T-helper 2 cell treated with Interferon-gamma antibody and Interleukin-4, amounts not matched to agents 5 μg/mL and 100 μg/mL, for 36 hours (primary cell): ENCODE measurements around the gene CCM2L.

ENCODE experiments used
- DNase-seq: peaks from one replicate; pipeline ENCODE4 v3.0.0; 2021; ENCODE audit warnings: low spot score
- H3K27ac Mint-ChIP-seq: one replicate; pipeline ENCODE4 v1.8.0; 2021; ENCODE audit warnings: mild to moderate bottlenecking, mixed read lengths
- H3K27me3 Mint-ChIP-seq: one replicate; pipeline ENCODE4 v1.8.0; 2021; ENCODE audit warnings: low read depth, mixed read lengths
- H3K36me3 Mint-ChIP-seq: one replicate; pipeline ENCODE4 v1.8.0; 2021; ENCODE audit warnings: low read depth, mixed read lengths
- H3K4me1 Mint-ChIP-seq: one replicate; pipeline ENCODE4 v1.8.0; 2021; ENCODE audit warnings: low read depth, mixed read lengths
- H3K4me3 Mint-ChIP-seq: one replicate; pipeline ENCODE4 v1.8.0; 2022; ENCODE audit warnings: mild to moderate bottlenecking, moderate library complexity, mixed read lengths
- H3K9me3 Mint-ChIP-seq: one replicate; pipeline ENCODE4 v1.8.0; 2021; ENCODE audit warnings: mixed read lengths

Gene CCM2L

DNA sequence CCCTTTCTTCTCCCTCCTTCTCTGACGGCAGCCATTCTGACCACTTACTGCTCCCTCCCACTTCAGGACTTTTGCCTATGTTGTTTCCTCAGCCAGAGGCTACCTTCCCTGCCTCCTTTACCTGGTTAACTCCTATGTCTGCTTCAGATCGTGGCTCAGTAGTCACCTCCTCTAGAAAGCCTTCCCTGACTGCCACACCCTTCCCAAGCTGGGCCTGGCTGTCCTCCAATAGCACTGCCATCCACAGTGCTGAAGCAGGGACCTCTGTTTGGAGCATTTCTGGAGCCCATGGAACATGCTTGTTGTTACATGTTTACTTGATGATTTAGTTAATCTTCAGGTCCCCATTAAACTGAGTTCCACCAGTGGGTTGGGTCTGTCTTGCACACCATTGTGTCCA lies 28.5 kb upstream of the CCM2L start:
- H3K9me3 Mint-ChIP-seq, result no peaks in the 10 kb centered on the region
- no peaks in the 10 kb centered on the region for H3K36me3 Mint-ChIP-seq
- H3K4me1 Mint-ChIP-seq, result no peaks in the 10 kb centered on the region
- H3K27ac Mint-ChIP-seq, result no peak overlapping the region
- no peak overlapping the region for H3K4me3 Mint-ChIP-seq
- DNase-seq, result no peak
- H3K27me3 Mint-ChIP-seq, result no peaks in the 10 kb centered on the region

DNA sequence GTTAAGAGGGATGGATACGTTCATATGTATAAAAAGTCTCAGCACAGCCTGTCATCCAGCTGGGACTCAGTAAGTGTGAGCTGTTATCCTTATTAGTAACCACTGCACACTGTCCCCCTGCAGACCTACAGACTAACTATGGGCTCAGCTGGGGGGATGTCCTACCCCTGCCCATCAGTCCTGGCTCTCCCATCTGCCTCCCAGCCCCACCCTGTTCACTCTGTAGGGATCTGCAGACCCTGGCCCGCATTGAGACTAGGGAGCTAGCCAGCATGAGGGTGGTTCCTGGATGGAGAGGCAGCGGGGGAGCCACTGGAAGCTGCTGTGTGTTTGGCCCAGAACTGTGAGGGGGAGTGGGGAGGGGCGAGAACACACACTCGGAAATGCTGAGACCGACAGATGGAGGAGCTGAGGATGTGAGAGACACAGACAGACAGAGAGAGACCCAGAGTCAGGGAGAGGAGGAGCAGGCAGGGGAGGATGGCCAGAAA lies 25.2 kb upstream of the CCM2L start:
- no peaks in the 10 kb centered on the region for H3K36me3 Mint-ChIP-seq
- no peaks in the 10 kb centered on the region for H3K9me3 Mint-ChIP-seq
- H3K27ac Mint-ChIP-seq, result no peak overlapping the region
- no peak overlapping the region for H3K4me3 Mint-ChIP-seq
- H3K4me1 Mint-ChIP-seq, result no peaks in the 10 kb centered on the region
- DNase-seq, result no peak
- H3K27me3 Mint-ChIP-seq, result no peaks in the 10 kb centered on the region

DNA sequence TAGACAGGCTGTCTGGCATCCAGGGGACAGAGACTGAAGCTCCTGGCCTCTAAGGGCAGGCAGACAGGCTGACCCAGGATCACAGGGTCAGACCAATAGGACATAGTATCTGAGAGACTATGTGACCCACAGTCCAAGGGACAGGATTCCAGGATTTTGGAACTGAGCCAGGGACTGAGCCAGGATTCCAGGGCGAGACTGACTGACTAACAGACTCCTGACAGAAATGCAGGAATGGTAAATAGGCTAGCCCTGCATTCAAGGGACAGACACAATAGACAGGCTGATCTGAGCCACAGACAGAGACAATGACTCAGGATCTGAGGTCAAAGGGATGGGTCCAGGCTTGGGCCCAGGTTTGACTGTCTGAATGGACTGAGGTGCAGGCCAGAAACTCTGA lies 22.5 kb upstream of the CCM2L start:
- no peak for DNase-seq

DNA sequence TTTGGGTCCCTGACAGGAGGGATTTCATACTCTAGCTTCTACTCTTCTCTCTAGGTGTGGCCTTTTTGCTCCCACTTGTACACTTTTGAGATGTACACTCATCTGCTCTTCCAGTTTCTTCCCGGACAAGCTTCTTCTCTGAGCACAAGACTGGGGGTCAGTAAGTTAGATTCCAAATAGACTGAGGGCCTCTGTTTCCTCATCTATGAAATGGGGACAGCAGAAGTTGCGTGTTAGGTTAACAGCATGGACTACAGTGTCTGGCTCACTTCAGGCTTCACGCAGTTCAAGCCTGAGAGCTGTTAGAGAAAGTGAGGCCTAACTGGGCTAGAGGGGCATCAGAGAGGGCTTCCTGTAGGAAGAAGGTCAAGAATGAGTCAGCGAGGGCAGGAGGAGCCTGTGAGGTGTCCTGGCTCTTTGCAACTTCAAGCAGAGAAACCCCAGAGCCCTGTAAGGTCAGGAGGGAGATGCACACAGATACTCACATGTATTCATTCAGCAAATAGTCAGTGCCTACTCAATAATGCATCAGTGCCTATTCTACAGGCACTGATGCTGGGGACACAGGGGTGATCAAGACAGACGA lies 21.7 kb upstream of the CCM2L start:
- H3K27me3 Mint-ChIP-seq, result peaks cover 12% of the 10 kb centered on the region
- H3K4me1 Mint-ChIP-seq, result no peaks in the 10 kb centered on the region
- no peaks in the 10 kb centered on the region for H3K9me3 Mint-ChIP-seq
- DNase-seq, result no peak
- H3K27ac Mint-ChIP-seq, result no peak overlapping the region
- no peak overlapping the region for H3K4me3 Mint-ChIP-seq
- no peaks in the 10 kb centered on the region for H3K36me3 Mint-ChIP-seq

More for the DNA sequence above, 22.5 kb upstream of the CCM2L start:
- Mint-ChIP-seq H3K27ac (no peak overlapping the region), H3K4me3 (no peak overlapping the region), H3K36me3 (no peaks in the 10 kb centered on the region), H3K9me3 (no peaks in the 10 kb centered on the region), H3K4me1 (no peaks in the 10 kb centered on the region), H3K27me3 (peaks cover 4% of the 10 kb centered on the region)

DNA sequence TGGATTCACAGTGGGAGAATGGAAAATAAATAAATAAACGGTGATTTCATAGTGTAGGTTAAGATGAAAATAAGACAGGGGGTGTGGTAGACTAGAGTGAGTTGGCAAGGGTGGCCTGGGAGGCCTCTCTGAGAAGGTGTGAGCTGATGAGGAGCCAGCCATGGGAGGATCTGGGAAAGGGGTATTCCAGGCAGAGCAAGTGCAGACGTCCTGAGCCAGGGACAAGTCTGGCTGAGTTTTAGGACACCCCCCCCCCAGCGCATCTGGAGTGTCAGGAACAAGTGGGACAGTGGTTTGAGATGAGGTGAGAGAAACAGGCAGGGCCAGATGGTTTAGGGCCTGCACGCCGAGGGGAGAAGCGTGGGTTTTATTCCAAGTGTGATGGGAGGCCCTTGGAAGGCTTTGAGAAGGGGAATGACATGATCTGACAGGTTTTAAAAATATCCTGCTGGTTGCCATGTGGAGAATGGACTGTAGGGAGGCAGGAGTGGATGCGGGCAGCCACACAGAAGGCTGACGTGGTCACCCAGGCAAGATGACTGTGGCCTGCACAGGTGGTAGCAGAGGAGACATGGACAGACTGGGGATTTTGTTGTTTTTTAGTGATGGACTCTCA lies 21.1 kb upstream of the CCM2L start:
- DNase-seq, result no peak
- Mint-ChIP-seq H3K4me1 (no peaks in the 10 kb centered on the region), H3K4me3 (no peak overlapping the region), H3K36me3 (no peaks in the 10 kb centered on the region), H3K27ac (no peak overlapping the region), H3K27me3 (peaks cover 17% of the 10 kb centered on the region), H3K9me3 (no peaks in the 10 kb centered on the region)

DNA sequence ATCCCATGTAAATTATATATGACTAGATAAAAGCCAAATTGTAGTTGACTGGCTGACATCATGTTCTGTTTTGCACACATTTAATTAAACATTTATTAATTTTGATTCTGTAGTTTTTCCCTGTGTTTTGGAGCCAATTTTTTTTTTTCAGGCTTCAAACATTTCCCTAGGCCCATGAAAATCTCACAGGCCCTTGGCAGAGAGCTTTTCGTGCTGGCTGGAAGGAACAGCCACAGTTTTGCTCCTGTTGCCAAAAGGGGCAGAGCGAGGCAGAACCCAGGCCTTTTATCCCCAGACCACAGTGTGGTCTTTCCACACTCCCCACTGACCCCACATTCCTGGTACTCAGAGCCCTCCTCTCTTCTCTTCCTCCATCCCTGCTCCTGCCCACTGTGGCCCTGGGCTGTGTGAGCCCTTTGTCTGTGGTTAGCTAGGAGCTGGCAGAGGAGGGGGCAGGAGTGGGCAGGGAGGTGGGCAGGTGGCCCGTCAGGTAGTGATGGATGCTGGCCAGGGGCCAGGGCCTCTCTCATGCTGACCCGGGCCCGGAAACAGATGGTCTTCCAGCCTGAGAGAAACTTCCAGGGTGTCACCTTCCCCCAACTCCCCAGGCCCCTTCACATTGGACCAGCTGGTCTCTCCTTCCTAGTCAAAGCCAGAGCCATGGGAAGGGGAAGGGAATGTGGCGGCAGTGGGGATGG lies 19.4 kb upstream of the CCM2L start:
- Mint-ChIP-seq H3K36me3 (no peaks in the 10 kb centered on the region), H3K4me1 (no peaks in the 10 kb centered on the region), H3K9me3 (no peaks in the 10 kb centered on the region), H3K4me3 (no peak overlapping the region), H3K27me3 (peaks cover 28% of the 10 kb centered on the region), H3K27ac (no peak overlapping the region)
- DNase-seq, result no peak

DNA sequence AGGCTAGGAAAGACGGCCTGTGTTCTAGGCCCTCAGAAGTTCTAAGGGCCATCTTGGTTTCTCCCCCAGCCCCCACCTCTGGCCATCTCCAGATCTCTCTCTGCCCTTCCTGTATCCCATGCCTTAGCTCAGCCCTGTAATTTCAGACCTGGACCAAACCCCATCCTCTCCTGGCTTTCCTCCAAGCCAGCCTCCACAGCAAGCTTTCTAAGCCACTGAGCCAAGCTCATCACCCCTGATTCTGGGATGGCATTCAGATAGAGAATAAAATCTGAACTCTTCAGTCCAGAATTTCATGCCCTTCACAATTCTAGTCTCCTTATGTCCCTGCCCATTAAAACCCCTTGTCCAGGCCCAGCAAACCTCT lies 18.9 kb upstream of the CCM2L start:
- Mint-ChIP-seq H3K27me3 (peaks cover 31% of the 10 kb centered on the region), H3K4me3 (no peak overlapping the region), H3K9me3 (no peaks in the 10 kb centered on the region), H3K4me1 (no peaks in the 10 kb centered on the region), H3K27ac (no peak overlapping the region), H3K36me3 (no peaks in the 10 kb centered on the region)
- no peak for DNase-seq

DNA sequence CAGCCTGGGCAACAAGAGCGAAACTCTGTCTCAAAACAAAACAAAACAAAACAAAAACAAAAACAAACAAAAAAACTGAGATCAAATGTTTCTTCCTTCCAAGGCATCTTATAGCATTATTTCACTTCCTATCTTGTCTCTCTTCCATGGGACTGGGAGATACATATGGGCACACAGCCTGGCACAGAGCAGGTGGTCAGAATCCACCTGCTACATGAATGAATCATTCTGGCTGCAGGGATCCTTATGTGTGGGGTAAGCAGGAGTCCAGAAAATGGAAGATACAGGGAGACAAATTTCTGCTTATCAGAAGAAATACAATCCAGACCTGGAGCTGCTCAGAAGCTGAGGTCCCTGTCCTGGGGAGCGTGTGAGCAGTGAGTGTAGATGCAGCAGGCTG lies 18.2 kb upstream of the CCM2L start:
- Mint-ChIP-seq H3K27me3 (peaks cover 36% of the 10 kb centered on the region), H3K36me3 (no peaks in the 10 kb centered on the region), H3K27ac (no peak overlapping the region), H3K4me1 (no peaks in the 10 kb centered on the region), H3K4me3 (no peak overlapping the region), H3K9me3 (no peaks in the 10 kb centered on the region)
- DNase-seq, result no peak

DNA sequence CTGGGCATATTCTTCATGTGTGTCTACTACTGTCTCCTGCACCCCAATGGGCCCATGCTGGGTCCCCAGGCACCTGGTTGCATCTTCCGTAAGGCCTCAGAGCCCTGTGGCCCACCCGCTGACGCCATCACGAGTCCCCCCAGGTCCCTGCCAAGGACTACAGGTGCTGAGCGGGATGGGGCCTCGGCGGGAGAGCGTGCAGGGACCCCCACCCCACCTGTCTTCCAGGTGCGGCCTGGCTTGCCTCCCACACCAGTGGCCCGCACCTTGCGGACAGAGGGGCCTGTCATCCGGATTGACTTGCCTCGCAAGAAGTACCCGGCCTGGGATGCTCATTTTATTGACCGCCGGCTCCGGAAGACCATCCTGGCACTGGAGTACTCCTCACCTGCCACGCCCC lies 13.2 kb upstream of the CCM2L start:
- peaks cover 36% of the 10 kb centered on the region for H3K27me3 Mint-ChIP-seq

DNA sequence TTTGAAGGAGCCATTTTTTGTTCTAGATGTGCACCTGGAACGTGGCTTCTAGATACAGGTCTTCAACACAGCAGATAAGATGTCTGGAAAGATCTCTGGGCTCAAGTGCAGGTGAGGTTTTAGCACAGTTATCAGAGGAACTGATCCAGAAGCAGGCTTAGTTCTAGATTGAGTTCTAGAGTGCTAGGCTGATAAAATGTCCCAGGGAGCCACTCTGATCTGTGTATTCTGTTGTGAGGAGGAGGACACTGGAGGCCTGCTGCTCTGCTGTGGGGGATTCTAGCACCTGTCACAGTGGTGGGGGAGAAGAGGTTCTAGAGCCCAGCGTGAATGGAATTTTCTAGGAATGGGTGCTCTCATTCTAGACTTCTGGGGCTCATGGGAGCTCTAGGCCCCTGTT lies 12.0 kb upstream of the CCM2L start:
- no peak overlapping the region for H3K27ac Mint-ChIP-seq
- H3K9me3 Mint-ChIP-seq, result no peaks in the 10 kb centered on the region
- no peaks in the 10 kb centered on the region for H3K36me3 Mint-ChIP-seq
- H3K4me3 Mint-ChIP-seq, result no peak overlapping the region
- no peaks in the 10 kb centered on the region for H3K4me1 Mint-ChIP-seq
- H3K27me3 Mint-ChIP-seq, result peaks cover 27% of the 10 kb centered on the region
- no peak for DNase-seq

More for the DNA sequence above, 13.2 kb upstream of the CCM2L start:
- Mint-ChIP-seq H3K9me3 (no peaks in the 10 kb centered on the region), H3K4me1 (no peaks in the 10 kb centered on the region), H3K4me3 (no peak overlapping the region), H3K27ac (no peak overlapping the region), H3K36me3 (no peaks in the 10 kb centered on the region)
- no peak for DNase-seq

DNA sequence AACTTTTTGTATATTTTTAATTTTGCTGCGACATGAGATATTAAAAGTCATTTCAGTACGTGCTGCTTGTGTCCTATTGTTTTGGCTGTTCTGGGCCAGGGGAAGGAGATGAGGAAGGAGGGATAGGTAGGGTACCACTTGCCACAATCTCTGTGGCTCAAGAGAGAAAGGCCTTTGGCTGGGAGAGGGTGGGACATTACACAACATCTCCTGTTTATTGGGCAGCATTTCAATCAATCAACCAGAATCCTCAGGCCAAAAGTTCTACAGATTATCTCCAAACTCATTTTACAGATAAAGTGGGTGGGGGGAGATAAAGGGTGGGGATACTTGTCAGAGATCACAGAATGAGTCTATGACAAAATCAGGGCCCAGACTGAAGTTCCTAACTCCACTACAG lies 6.9 kb upstream of the CCM2L start:
- H3K27me3 Mint-ChIP-seq, result no peaks in the 10 kb centered on the region
- peaks cover 2% of the 10 kb centered on the region for H3K4me1 Mint-ChIP-seq
- H3K27ac Mint-ChIP-seq, result no peak overlapping the region
- no peak overlapping the region for H3K4me3 Mint-ChIP-seq
- H3K9me3 Mint-ChIP-seq, result no peaks in the 10 kb centered on the region
- DNase-seq, result no peak
- no peaks in the 10 kb centered on the region for H3K36me3 Mint-ChIP-seq

DNA sequence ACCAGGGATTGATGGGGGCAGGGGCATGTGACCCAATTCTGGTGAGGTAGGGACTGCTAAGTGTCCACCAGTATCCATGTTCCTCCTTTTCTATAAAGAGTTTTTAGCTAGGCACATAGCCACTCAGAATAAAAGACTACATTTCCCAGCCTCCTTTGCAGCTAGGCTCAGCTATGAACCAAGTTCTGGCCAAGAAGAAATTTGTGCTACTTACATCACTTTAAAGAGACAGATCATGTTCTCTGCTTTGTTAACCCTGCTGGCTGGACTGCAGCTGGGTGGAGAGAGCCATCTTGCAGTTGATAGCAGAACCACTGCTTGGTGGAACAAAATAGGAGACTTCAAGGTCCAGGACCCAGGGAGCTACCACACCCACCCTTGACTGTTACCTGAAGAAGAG lies 5.3 kb upstream of the CCM2L start:
- H3K4me3 Mint-ChIP-seq, result no peak overlapping the region
- no peaks in the 10 kb centered on the region for H3K27me3 Mint-ChIP-seq
- peaks cover 3% of the 10 kb centered on the region for H3K4me1 Mint-ChIP-seq
- H3K36me3 Mint-ChIP-seq, result no peaks in the 10 kb centered on the region
- H3K27ac Mint-ChIP-seq, result no peak overlapping the region
- no peak for DNase-seq
- no peaks in the 10 kb centered on the region for H3K9me3 Mint-ChIP-seq

DNA sequence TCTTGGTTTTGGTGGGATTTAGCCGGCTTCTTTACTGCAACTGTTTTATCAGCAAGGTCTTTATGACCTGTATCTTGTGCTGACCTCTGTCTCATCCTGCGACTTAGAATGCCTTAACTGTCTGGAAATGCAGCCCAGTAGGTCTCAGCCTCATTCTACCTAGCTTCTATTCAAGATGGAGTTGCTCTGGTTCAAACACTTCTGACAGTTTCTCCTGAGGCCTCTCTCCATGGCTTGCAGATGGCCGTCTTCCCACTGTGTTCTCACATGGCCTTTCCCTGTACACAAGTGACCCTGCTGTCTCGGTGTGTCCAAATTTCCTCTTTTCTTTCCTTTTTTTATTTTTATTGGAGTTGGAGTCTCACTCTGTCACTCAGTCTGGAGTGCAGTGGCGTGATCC lies 4.2 kb upstream of the CCM2L start:
- Mint-ChIP-seq H3K27me3 (no peaks in the 10 kb centered on the region), H3K36me3 (no peaks in the 10 kb centered on the region), H3K9me3 (no peaks in the 10 kb centered on the region), H3K27ac (no peak overlapping the region), H3K4me3 (no peak overlapping the region), H3K4me1 (peaks cover 3% of the 10 kb centered on the region)
- no peak for DNase-seq

DNA sequence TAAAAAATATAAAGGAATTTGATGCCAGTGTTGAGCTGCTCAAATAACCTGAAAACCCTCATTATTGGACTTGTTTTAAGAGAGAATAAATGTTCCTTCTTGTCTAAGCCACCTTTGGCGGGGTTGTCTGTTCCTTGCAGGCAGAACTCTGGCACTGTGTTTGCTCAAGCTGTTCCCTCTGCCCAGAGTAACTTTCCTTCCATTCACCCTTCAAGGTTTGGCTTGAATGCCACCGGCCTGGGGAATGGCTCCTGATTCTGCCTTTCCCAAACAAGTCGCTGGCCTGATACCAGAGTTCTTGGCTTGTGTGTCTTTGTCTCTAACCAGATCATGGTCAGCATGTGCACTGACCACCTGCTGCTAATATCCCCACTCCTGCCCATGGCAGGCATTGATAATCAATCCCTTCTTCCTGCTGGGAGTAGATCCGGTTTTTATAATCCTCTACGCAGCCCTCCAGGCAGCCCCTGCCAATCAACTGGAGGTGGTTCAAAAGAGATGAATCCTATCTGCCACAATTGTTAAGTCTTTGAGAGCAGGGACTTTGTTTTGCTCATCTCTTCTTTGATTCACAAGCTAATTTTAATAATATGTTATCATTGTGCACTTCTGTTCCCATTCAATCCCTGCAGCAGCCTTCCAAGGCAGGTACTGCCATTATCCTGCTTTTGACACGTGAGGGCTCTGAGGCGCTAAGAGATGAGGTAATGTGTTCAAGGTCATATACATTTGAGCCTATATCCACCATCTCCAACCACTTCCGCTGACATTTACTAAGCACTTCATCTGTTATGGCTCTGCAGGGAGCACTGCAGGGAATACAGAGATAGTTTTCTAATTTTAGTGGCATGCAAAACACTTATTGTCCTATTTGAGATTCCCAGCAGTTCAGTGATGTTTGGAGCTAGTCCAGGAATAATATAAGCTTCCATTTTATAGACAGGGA lies 3.1 kb upstream of the CCM2L start:
- Mint-ChIP-seq H3K27ac (no peak overlapping the region), H3K9me3 (no peaks in the 10 kb centered on the region), H3K36me3 (no peaks in the 10 kb centered on the region), H3K4me1 (peaks cover 3% of the 10 kb centered on the region), H3K4me3 (no peak overlapping the region), H3K27me3 (no peaks in the 10 kb centered on the region)
- DNase-seq, result no peak
